Adrenal gland (tissue), 5 donors: ENCODE measurements around the gene LPCAT1.

Source experiments
- CTCF ChIP-seq, 6 experiments: fragments of 450-650 bp in 4 of 6; fragments of 200-600 bp in 2 of 6; sonication (generic) in 1 of 6; IDR thresholded peaks; 1 replicate in 5 of 6; 2 replicates in 1 of 6; pipeline versions ENCODE4 v1.5.1 to v1.8.0; 2016 to 2021; ENCODE audit warnings: antibody characterized with exemption in 6 of 6, mild to moderate bottlenecking in 2 of 6, moderate library complexity in 1 of 6
- POLR2A ChIP-seq, 2 donors: fragments of 450-650 bp; IDR thresholded peaks; one replicate each; pipeline ENCODE4 v1.6.1; 2017; ENCODE audit warnings: antibody characterized with exemption in 2 of 2, mild to moderate bottlenecking in 2 of 2, moderate library complexity in 1 of 2
- donor health status: DM: no; HTN: no; CAD: no.

GRCh38 chr5:1504069-1504595, 19.6 kb downstream of the LPCAT1 start:
- TF ChIP-seq CTCF (IDR thresholded peaks at IDR 0.05) (no peak), POLR2A (IDR thresholded peaks at IDR 0.05) (no peak)
